ENCODE measurements around the gene MMD2.

The MMD2 gene

GRCh38 chr7:4875391-4875790, 83.6 kb downstream of the MMD2 start:
- no peaks in the 10 kb centered on the region for H3K79me2 ChIP-seq (ENCODE audit: insufficient read depth, low read length)

DNA sequence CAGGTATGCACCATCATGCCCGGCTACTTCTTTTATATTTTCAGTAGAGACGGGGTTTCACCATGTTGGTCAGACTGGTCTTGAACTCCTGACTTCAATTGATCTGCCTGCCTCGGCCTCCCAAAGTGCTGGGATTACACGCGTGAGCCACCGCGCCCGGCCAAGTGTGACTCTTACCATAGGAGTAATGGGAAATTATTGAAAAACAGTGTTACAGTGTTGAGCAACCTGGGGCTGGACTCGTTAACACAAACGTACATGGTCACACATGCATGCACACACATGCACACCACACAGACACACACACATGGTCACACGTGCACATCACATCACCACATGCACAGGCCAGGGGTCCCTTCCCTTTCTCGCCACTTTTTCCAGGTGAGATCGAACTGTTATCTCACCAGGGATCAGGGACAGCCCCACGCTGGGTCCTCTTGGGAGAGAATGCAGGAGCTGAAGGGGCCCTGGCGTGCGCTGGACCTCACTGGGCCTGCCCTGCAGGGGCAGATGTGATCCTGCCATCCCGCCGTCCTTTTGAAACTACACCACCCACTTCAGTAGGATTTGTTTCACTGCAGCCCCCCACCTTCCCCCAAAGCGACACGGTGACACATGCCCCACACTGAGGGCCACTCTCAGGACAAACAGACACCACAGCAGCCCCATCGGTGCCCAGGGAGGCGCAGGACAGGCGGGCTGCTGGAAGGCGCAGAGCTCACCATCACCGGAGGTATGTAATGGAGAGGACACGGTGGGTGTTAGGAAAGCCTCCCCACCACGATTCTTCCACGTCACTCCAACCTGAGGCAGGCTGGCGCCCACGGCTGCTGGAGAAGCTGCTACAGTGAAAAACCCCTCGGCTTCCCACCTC, 85.7 kb downstream of the MMD2 start:
- Histone ChIP-seq H3K9me2 (ENCODE audit: low read depth, low read length) (no peaks in the 10 kb centered on the region), H3K9me3 (ENCODE audit: low read length) (no peaks in the 10 kb centered on the region), H4K20me1 (ENCODE audit: insufficient read depth, low read length) (no peaks in the 10 kb centered on the region), H3K4me3 (ENCODE audit: low read depth, low read length, poor library complexity, severe bottlenecking) (no peak overlapping the region), H3K4me1 (ENCODE audit: insufficient read depth, low read length, severe bottlenecking) (no peaks in the 10 kb centered on the region), H3K79me2 (ENCODE audit: insufficient read depth, low read length) (no peaks in the 10 kb centered on the region), H3K4me2 (ENCODE audit: low read length) (no peak overlapping the region), H2AFZ (ENCODE audit: low read length) (no peak overlapping the region), H3F3A (ENCODE audit: insufficient read depth, low read length) (no peaks in the 10 kb centered on the region), H3K36me3 (ENCODE audit: insufficient read depth, low read length) (no peaks in the 10 kb centered on the region), H3K9ac (ENCODE audit: low read length) (no peak overlapping the region), H3K27me3 (ENCODE audit: insufficient read depth, low read length) (no peaks in the 10 kb centered on the region), H3K27ac (ENCODE audit: low read depth, low read length, poor library complexity, severe bottlenecking) (no peak overlapping the region)
- no peak for TF ChIP-seq EZH2 (IDR thresholded peaks at IDR 0.05; ENCODE audit: borderline replicate concordance, low read length)
- TF ChIP-seq, protein P1, sequence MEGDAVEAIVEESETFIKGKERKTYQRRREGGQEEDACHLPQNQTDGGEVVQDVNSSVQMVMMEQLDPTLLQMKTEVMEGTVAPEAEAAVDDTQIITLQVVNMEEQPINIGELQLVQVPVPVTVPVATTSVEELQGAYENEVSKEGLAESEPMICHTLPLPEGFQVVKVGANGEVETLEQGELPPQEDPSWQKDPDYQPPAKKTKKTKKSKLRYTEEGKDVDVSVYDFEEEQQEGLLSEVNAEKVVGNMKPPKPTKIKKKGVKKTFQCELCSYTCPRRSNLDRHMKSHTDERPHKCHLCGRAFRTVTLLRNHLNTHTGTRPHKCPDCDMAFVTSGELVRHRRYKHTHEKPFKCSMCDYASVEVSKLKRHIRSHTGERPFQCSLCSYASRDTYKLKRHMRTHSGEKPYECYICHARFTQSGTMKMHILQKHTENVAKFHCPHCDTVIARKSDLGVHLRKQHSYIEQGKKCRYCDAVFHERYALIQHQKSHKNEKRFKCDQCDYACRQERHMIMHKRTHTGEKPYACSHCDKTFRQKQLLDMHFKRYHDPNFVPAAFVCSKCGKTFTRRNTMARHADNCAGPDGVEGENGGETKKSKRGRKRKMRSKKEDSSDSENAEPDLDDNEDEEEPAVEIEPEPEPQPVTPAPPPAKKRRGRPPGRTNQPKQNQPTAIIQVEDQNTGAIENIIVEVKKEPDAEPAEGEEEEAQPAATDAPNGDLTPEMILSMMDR (IDR thresholded peaks at IDR 0.05; ENCODE audit: low read length) = no peak

More at GRCh38 chr7:4875391-4875790, 83.6 kb downstream of the MMD2 start:
- Histone ChIP-seq H2AFZ (ENCODE audit: low read length) (no peak overlapping the region), H3K9me2 (ENCODE audit: low read depth, low read length) (no peaks in the 10 kb centered on the region), H3K4me2 (ENCODE audit: low read length) (no peak overlapping the region), H3K9ac (ENCODE audit: low read length) (no peak overlapping the region), H3K4me3 (ENCODE audit: low read depth, low read length, poor library complexity, severe bottlenecking) (no peak overlapping the region), H3F3A (ENCODE audit: insufficient read depth, low read length) (no peaks in the 10 kb centered on the region), H4K20me1 (ENCODE audit: insufficient read depth, low read length) (no peaks in the 10 kb centered on the region), H3K4me1 (ENCODE audit: insufficient read depth, low read length, severe bottlenecking) (no peaks in the 10 kb centered on the region), H3K9me3 (ENCODE audit: low read length) (no peaks in the 10 kb centered on the region), H3K27me3 (ENCODE audit: insufficient read depth, low read length) (no peaks in the 10 kb centered on the region), H3K27ac (ENCODE audit: low read depth, low read length, poor library complexity, severe bottlenecking) (no peak overlapping the region), H3K36me3 (ENCODE audit: insufficient read depth, low read length) (no peaks in the 10 kb centered on the region)
- no peak for TF ChIP-seq EZH2 (IDR thresholded peaks at IDR 0.05; ENCODE audit: borderline replicate concordance, low read length)
- TF ChIP-seq, protein P1 (IDR thresholded peaks at IDR 0.05; ENCODE audit: low read length) = no peak

- Histone ChIP-seq H3K9ac (ENCODE audit: low read length) (no peak overlapping the region), H4K20me1 (ENCODE audit: insufficient read depth, low read length) (no peaks in the 10 kb centered on the region), H3K9me3 (ENCODE audit: low read length) (no peaks in the 10 kb centered on the region), H3K36me3 (ENCODE audit: insufficient read depth, low read length) (no peaks in the 10 kb centered on the region), H3K4me3 (ENCODE audit: low read depth, low read length, poor library complexity, severe bottlenecking) (no peak overlapping the region), H3K9me2 (ENCODE audit: low read depth, low read length) (no peaks in the 10 kb centered on the region), H3K79me2 (ENCODE audit: insufficient read depth, low read length) (no peaks in the 10 kb centered on the region), H3K4me2 (ENCODE audit: low read length) (no peak overlapping the region), H3F3A (ENCODE audit: insufficient read depth, low read length) (no peaks in the 10 kb centered on the region), H3K27ac (ENCODE audit: low read depth, low read length, poor library complexity, severe bottlenecking) (no peak overlapping the region), H3K27me3 (ENCODE audit: insufficient read depth, low read length) (no peaks in the 10 kb centered on the region), H2AFZ (ENCODE audit: low read length) (no peak overlapping the region), H3K4me1 (ENCODE audit: insufficient read depth, low read length, severe bottlenecking) (no peaks in the 10 kb centered on the region)
- TF ChIP-seq, protein P1 (IDR thresholded peaks at IDR 0.05; ENCODE audit: low read length) = no peak
- TF ChIP-seq EZH2 (IDR thresholded peaks at IDR 0.05; ENCODE audit: borderline replicate concordance, low read length) = no peak
Measured at GRCh38 chr7:4871930-4872675, 86.9 kb downstream of the MMD2 start.
